ENCODE results near the gene ASZ1. TPM values are rescaled to one million over a fixed set of nuclear protein-coding genes. Genes with fewer than 3 reads are reported as not detected.

Gene ASZ1
- total and polyA plus RNA-seq, 2 donors: not detected

DNA sequence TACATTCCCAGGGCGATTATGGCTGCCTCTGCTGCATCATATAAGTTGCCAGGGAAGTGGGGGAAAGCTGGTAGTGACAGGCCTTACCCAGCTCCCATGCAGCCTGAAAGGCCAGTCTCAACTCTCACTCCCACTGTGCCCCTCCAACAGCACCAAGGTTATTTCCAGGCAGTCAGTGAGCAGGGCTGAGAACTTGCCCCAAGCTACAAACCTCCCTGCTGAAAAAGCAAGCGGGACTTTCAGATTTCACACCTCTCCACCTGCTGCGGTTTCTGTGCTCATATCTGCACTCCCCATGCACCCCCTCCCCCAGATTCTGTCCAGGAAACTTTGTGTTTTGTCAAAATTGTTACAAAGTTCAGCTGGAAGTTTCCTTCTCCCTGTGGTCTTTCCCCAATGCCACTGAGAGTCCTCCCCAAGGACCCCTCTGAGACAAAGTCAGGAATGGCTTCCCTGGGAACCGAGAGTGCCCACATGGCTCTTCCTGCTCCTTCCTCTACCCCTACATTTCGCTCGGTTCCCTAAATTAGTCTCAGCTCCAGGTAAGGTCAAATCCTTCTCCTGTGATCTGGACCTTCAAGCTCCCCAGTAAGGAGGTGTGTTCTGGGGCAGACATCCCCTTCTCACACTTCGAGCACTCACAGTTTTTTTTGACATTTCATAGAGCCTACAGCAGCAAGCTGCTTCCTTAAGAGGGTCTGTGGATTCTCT, 79.2 kb downstream of the ASZ1 start:
- no peak for DNase-seq (ENCODE audit: extremely low spot score)
- WGBS: 86% methylated on average over 7 of the region's 7 CpGs
- H3K4me1 ChIP-seq (ENCODE audit: insufficient read depth): no peaks in the 10 kb centered on the region
- no peak overlapping the region for H3K4me3 ChIP-seq (ENCODE audit: low read depth, low read length)
- no peak overlapping the region for H3K27ac ChIP-seq (ENCODE audit: low read depth)
- H3K36me3 ChIP-seq (ENCODE audit: insufficient read depth): no peaks in the 10 kb centered on the region

DNA sequence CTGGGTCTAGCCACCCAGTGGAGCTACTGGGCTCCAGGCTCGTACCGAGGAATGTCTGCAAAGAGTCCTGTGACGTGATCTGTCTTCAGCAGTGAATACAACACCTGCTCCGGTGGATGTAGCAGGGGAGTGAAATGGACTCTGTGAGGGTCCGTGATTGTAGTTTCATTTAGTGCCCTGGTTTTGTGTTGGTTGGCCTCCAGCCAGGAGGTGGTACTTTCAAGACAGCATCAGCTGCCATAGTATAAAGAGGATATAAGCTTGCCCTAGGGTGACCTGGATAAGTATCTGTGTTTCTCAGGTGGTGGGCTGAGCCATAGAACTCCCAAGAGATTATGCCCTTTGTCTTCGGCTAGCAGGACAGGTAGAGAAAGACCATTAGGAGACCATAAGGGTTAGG, 79.8 kb downstream of the ASZ1 start:
- Histone ChIP-seq H3K4me1 (ENCODE audit: insufficient read depth) (no peaks in the 10 kb centered on the region), H3K27ac (ENCODE audit: low read depth) (no peak overlapping the region), H3K36me3 (ENCODE audit: insufficient read depth) (no peaks in the 10 kb centered on the region), H3K4me3 (ENCODE audit: low read depth, low read length) (no peak overlapping the region)
- DNase-seq (ENCODE audit: extremely low spot score): no peak
- 83% methylated on average over 6 of the region's 6 CpGs for WGBS

DNA sequence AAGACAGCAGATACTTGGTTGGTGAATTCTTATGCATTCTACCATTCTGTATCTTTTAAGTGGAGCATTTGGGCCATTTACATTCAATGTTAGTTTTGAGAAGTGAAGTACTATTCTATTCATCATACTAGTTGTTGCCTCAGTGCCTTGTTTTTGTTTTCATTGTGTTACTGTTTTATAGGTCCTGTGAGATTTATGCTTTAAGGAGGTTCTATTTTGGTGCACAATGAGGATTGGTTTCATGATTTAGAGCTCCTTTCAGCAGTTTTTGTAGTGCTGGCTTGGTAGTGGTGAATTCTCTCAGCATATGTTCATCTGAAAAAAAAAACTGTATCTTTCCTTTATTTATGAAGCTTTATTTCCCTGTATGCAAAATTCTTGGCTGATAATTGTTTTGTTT, 81.1 kb downstream of the ASZ1 start:
- no peak overlapping the region for H3K4me3 ChIP-seq (ENCODE audit: low read depth, low read length)
- H3K36me3 ChIP-seq (ENCODE audit: insufficient read depth): no peaks in the 10 kb centered on the region
- no peak for DNase-seq (ENCODE audit: extremely low spot score)
- no peak overlapping the region for H3K27ac ChIP-seq (ENCODE audit: low read depth)
- no peaks in the 10 kb centered on the region for H3K4me1 ChIP-seq (ENCODE audit: insufficient read depth)

DNA sequence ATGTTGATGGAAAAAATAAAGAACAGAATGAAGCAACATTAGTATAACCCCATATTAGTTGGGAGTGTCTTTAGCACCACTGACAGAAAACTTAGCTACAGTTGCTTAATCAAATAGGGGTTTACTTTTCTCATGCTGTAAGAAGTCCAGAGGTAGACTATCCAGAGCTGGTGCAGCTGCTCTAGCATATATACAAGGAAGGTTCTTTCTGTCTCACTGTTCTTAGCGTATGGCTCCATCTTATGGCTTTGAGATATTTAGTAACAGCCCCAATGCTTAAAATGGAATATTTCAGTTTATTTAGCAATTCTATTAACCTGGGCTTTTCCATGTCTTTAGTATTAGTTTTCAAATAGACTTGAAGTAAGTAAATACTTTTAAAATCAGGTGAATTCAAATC, 89.3 kb downstream of the ASZ1 start:
- H3K4me1 ChIP-seq (ENCODE audit: insufficient read depth): no peaks in the 10 kb centered on the region
- WGBS: 67% methylated on average over 1 of the region's 1 CpG
- no peaks in the 10 kb centered on the region for H3K36me3 ChIP-seq (ENCODE audit: insufficient read depth)
- H3K4me3 ChIP-seq (ENCODE audit: low read depth, low read length): no peak overlapping the region
- H3K27ac ChIP-seq (ENCODE audit: low read depth): no peak overlapping the region
- no peak for DNase-seq (ENCODE audit: extremely low spot score)

DNA sequence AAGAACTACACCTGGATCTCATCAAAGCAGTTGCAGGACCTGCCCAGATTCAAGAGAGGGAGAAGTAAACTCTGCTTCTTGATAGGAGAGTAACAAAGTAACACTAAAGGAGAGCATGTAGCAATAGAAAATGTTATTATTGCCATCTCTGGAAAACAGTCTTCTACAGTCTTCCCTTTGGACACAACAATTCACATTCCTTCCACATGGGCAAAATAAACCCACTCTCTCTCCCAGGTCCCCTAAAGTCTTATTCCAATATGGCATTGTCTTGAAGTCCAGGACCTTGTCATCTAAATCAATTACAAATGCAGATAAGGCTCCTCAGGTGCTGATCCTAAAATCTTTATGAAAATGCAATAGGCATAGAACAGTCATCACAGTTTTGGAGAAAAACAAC, 94.1 kb downstream of the ASZ1 start:
- H3K36me3 ChIP-seq (ENCODE audit: insufficient read depth): no peaks in the 10 kb centered on the region
- no peak overlapping the region for H3K4me3 ChIP-seq (ENCODE audit: low read depth, low read length)
- no peak overlapping the region for H3K27ac ChIP-seq (ENCODE audit: low read depth)
- DNase-seq (ENCODE audit: extremely low spot score): no peak
- H3K4me1 ChIP-seq (ENCODE audit: insufficient read depth): no peaks in the 10 kb centered on the region

DNA sequence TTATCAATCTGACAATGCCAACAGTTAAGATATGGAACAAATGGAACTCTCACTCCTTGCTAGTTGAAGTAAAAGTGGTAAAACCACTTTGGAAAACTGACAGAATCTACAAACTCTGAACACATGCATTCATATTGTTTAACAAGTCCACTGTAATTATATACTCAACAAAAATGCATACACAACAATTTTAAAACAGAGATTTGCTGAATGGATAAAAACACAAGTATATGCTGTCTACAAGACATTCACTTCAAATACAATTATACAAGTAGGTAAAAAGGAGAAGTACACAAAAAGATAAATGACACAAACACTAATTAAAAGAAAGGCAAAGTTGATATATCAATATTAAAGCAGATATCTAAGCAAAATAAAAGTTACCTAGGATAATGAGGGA, 95.3 kb downstream of the ASZ1 start:
- Histone ChIP-seq H3K4me1 (ENCODE audit: insufficient read depth) (no peaks in the 10 kb centered on the region), H3K27ac (ENCODE audit: low read depth) (no peak overlapping the region), H3K36me3 (ENCODE audit: insufficient read depth) (no peaks in the 10 kb centered on the region), H3K4me3 (ENCODE audit: low read depth, low read length) (no peak overlapping the region)
- DNase-seq (ENCODE audit: extremely low spot score): no peak

DNA sequence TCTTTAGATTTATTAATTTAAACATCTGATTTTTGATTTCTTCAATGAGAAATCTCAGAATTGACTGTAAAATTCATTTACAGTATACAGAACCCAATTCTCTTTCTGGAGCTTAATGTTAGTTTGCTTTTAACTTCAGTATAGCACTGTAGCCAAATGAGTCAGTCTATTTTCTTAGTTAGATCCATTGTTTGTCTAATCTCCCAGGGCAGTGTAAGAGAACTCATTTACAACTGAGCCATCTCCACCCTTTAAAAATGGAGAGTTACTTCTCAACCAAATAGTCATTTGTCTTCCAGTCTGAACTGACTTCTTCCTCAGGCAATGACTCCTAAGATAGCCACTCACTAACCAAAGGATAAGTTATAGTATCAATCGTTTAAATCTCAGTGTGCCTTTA, 101.5 kb downstream of the ASZ1 start:
- WGBS: 88% methylated on average over 1 of the region's 1 CpG
- no peak for DNase-seq (ENCODE audit: extremely low spot score)
- no peaks in the 10 kb centered on the region for H3K36me3 ChIP-seq (ENCODE audit: insufficient read depth)
- no peaks in the 10 kb centered on the region for H3K4me1 ChIP-seq (ENCODE audit: insufficient read depth)
- no peak overlapping the region for H3K4me3 ChIP-seq (ENCODE audit: low read depth, low read length)
- no peak overlapping the region for H3K27ac ChIP-seq (ENCODE audit: low read depth)

- H3K36me3 ChIP-seq (ENCODE audit: insufficient read depth): no peaks in the 10 kb centered on the region
- H3K27ac ChIP-seq (ENCODE audit: low read depth): no peak overlapping the region
- 59% methylated on average over 4 of the region's 4 CpGs for WGBS
- H3K4me3 ChIP-seq (ENCODE audit: low read depth, low read length): no peak overlapping the region
- no peaks in the 10 kb centered on the region for H3K4me1 ChIP-seq (ENCODE audit: insufficient read depth)
- no peak for DNase-seq (ENCODE audit: extremely low spot score)
These were observed 102.3 kb downstream of the ASZ1 start for GRCh38 chr7:117324960-117325359.

DNA sequence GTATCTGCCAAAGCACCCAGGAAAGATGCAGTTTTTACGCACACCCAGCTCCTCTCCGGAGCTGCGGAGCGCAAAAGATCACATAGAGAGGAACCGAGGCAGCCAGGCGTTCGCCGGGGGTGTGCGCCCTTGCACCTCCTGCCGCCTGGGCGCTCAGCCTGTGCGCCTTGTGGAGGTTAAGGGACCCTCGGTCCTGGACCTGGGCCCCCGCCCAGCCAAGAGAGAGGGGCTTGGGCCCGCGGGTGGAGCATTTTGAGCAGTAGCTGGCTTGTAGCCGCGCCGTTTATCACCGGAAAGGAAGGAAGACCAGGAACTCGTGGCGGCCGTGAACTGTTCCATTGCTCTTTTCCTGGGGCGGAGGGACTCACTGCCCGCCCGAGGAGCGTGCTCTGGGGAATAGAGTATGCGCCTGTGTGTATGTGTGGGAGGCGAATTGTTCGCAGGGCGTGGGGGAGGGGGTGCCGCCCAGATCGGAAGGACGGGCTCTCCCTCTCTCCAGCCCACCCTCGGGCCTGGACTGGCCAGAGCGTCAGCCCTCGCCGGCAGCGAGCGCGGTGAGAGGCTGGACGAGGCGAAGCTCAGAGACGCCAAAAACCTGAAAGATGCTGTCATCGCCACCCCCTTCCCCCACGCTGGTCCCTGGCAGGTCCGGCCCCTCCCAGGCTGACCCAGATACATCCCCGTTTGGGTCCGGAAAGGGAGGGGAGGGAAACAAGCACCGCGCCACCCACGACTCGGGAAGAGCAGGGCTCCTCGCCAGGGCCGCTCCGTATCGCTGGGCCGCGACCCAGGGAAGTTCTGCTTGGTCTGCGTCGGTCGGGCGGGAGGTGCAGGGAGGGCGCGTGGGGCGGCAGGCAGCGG, 103.2 kb downstream of the ASZ1 start:
- H3K27ac ChIP-seq (ENCODE audit: low read depth): no peak overlapping the region
- WGBS: 1% methylated on average over 67 of the region's 67 CpGs
- no peaks in the 10 kb centered on the region for H3K4me1 ChIP-seq (ENCODE audit: insufficient read depth)
- H3K4me3 ChIP-seq (ENCODE audit: low read depth, low read length): peak overlapping the region; percentile 30
- no peaks in the 10 kb centered on the region for H3K36me3 ChIP-seq (ENCODE audit: insufficient read depth)
- no peak for DNase-seq (ENCODE audit: extremely low spot score)

DNA sequence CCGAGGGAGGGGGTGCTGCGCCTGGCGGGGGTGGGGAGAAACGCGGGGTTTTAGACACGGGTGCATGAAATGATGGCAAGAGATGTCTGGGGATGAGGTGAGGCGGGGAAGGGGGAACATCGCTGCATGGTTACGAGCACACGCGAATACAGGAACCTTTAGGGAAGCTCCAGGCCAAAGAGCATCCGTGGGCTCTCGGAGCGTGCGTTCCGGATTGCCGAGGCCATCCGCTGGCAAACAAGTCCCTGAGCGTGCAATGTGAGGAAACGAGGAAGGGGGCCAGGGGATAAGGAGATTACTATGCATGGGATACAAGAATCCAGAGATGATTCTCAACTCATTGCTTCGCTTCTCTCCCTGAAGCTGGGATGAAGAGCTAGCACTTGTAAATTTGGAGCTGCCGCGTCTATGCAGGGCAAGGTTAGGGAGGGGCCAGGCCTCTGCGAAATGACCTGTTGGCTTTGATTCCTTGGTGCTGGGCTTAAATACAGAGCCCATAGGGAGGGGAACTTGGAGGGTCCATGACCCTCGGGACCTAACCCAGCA, 103.9 kb downstream of the ASZ1 start:
- peak overlapping the region; percentile 14 for H3K4me3 ChIP-seq (ENCODE audit: low read depth, low read length)
- DNase-seq (ENCODE audit: extremely low spot score): no peak
- no peaks in the 10 kb centered on the region for H3K36me3 ChIP-seq (ENCODE audit: insufficient read depth)
- no peak overlapping the region for H3K27ac ChIP-seq (ENCODE audit: low read depth)
- WGBS: 1% methylated on average over 25 of the region's 25 CpGs
- no peaks in the 10 kb centered on the region for H3K4me1 ChIP-seq (ENCODE audit: insufficient read depth)

- Histone ChIP-seq H3K4me3 (ENCODE audit: low read depth, low read length) (peak within 1 kb of the TSS; percentile 30), H3K27ac (ENCODE audit: low read depth) (no peak within 1 kb of the TSS), H3K4me1 (ENCODE audit: insufficient read depth) (no peaks in the 10 kb centered on the region), H3K36me3 (ENCODE audit: insufficient read depth) (no peaks in the 10 kb centered on the region)
- under 1% methylated on average over 60 of the region's 60 CpGs for WGBS
- no peak for DNase-seq (ENCODE audit: extremely low spot score)
These were observed 104.5 kb downstream of the ASZ1 start, which contains the start of gene WNT2 for GRCh38 chr7:117322741-117323304. Gene WNT2, minus strand, starts transcription at chr7:117323058. Its CDS starts 69 bp downstream, at chr7:117322989.

DNA sequence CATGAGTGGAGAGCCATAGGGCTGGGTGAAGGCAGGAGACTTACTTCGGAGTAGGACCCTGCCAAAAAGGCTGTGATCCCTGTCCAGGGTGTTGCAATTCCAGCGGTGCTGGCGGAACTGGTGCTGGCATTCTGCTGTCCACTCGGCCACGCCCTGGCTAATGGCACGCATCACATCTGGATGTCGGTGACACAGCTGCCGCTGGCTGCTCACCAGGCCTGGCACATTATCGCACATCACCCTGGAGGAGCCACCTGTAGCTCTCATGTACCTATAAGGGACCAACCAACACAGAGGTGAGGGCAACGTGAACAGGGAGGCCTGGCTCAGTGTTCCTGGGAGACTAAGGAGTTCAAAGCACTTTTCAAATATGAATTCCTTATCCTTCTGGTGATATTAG, 106.8 kb downstream of the ASZ1 start:
- WGBS: 89% methylated on average over 10 of the region's 10 CpGs
- no peak overlapping the region for H3K4me3 ChIP-seq (ENCODE audit: low read depth, low read length)
- no peak for DNase-seq (ENCODE audit: extremely low spot score)
- H3K36me3 ChIP-seq (ENCODE audit: insufficient read depth): no peaks in the 10 kb centered on the region
- H3K4me1 ChIP-seq (ENCODE audit: insufficient read depth): no peaks in the 10 kb centered on the region
- H3K27ac ChIP-seq (ENCODE audit: low read depth): no peak overlapping the region

GRCh38 chr7:117319181-117319580, 108.1 kb downstream of the ASZ1 start:
- no peak for DNase-seq (ENCODE audit: extremely low spot score)
- H3K36me3 ChIP-seq (ENCODE audit: insufficient read depth): no peaks in the 10 kb centered on the region
- 78% methylated on average over 3 of the region's 3 CpGs for WGBS
- no peaks in the 10 kb centered on the region for H3K4me1 ChIP-seq (ENCODE audit: insufficient read depth)
- no peak overlapping the region for H3K4me3 ChIP-seq (ENCODE audit: low read depth, low read length)
- no peak overlapping the region for H3K27ac ChIP-seq (ENCODE audit: low read depth)

- Histone ChIP-seq H3K27ac (ENCODE audit: low read depth) (no peak overlapping the region), H3K4me1 (ENCODE audit: insufficient read depth) (no peaks in the 10 kb centered on the region), H3K36me3 (ENCODE audit: insufficient read depth) (no peaks in the 10 kb centered on the region), H3K4me3 (ENCODE audit: low read depth, low read length) (no peak overlapping the region)
- DNase-seq (ENCODE audit: extremely low spot score): no peak
These were observed 113.7 kb downstream of the ASZ1 start for GRCh38 chr7:117313582-117313981.
